ENCODE data around the gene OSBPL7. TPM values are rescaled to one million over a fixed set of nuclear protein-coding genes. Genes with fewer than 3 reads are reported as not detected.

OSBPL7 gene
- total and polyA plus RNA-seq, 8 donors, result 8.4 to 34.7 (median 13.7) TPM

DNA sequence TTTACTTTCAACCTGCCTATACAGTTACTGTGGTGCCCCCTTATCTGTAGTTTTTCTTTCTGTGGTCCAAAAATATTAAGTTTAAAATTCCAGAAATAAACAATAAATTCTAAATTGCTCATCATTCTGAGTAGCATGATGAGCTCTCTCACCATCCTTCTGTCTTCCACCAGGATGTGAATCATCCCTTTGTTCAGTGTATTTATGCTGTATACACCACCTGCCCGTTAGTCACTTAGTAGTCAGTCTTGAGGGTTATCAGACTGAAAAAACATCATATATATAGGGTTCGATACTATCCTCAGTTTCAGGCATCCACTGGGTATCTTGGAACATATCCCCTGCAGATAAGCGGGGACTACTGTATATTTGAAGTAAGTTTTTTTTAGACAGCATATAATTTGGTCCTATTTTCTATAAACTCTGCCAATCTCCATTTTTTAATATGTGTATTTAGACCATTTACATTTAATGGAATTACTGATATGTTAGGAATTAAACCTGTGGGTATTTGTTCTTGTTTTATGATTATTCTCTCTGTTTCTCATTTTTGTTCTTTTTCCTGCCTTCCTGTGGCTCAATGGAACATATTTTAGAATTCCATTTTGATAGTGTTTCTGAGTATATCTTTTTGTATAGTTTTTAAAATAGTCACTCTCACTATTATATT is 57.5 kb downstream of the OSBPL7 start:
- DNase-seq (no peak), ATAC-seq (no peak), FAIRE-seq (no peak)
- no peak overlapping the region for H3K27ac ChIP-seq
- H3K4me3 ChIP-seq, result no peak overlapping the region
- WGBS, 2 donors, result 61 to 71% methylated on average over 3 of the region's 3 CpGs
- intact Hi-C loops (cut with DNase I), result no loop called here
- no peaks in the 10 kb centered on the region for H3K27me3 ChIP-seq
- no peaks in the 10 kb centered on the region for H3K36me3 ChIP-seq
- no peaks in the 10 kb centered on the region for H3K4me1 ChIP-seq
- TF ChIP-seq, protein P1, sequence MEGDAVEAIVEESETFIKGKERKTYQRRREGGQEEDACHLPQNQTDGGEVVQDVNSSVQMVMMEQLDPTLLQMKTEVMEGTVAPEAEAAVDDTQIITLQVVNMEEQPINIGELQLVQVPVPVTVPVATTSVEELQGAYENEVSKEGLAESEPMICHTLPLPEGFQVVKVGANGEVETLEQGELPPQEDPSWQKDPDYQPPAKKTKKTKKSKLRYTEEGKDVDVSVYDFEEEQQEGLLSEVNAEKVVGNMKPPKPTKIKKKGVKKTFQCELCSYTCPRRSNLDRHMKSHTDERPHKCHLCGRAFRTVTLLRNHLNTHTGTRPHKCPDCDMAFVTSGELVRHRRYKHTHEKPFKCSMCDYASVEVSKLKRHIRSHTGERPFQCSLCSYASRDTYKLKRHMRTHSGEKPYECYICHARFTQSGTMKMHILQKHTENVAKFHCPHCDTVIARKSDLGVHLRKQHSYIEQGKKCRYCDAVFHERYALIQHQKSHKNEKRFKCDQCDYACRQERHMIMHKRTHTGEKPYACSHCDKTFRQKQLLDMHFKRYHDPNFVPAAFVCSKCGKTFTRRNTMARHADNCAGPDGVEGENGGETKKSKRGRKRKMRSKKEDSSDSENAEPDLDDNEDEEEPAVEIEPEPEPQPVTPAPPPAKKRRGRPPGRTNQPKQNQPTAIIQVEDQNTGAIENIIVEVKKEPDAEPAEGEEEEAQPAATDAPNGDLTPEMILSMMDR (IDR thresholded peaks at IDR 0.05), result no peak
- no peaks in the 10 kb centered on the region for H3K9me3 ChIP-seq

DNA sequence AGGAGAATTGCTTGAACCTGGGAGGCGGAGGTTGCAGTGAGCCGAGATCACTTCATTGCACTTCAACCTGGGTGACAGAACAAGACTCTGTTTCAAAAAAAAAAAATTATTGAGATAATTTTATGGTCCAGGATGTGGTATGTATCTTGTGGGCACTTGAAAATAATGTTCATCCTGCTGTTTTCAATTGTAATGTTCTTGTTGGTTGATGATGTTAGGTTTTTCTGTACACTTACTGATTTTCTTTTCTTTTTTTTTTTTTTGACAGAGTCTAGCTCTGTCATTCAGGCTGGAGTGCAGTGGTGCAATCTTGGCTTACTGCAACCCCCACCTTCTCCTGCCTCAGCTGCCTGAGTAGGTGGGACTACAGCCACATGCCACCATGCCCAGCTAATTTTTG is 58.9 kb downstream of the OSBPL7 start:
- intact Hi-C loops (cut with DNase I), result no loop called here
- Histone ChIP-seq H3K27me3 (no peaks in the 10 kb centered on the region), H3K27ac (no peak overlapping the region), H3K36me3 (no peaks in the 10 kb centered on the region), H3K9me3 (no peaks in the 10 kb centered on the region), H3K4me3 (no peak overlapping the region), H3K4me1 (no peaks in the 10 kb centered on the region)
- TF ChIP-seq, protein P1 (IDR thresholded peaks at IDR 0.05), result no peak
- FAIRE-seq, result no peak
- ATAC-seq, result no peak
- WGBS, 2 donors, result 81 to 90% methylated on average over 2 of the region's 2 CpGs
- no peak for DNase-seq

DNA sequence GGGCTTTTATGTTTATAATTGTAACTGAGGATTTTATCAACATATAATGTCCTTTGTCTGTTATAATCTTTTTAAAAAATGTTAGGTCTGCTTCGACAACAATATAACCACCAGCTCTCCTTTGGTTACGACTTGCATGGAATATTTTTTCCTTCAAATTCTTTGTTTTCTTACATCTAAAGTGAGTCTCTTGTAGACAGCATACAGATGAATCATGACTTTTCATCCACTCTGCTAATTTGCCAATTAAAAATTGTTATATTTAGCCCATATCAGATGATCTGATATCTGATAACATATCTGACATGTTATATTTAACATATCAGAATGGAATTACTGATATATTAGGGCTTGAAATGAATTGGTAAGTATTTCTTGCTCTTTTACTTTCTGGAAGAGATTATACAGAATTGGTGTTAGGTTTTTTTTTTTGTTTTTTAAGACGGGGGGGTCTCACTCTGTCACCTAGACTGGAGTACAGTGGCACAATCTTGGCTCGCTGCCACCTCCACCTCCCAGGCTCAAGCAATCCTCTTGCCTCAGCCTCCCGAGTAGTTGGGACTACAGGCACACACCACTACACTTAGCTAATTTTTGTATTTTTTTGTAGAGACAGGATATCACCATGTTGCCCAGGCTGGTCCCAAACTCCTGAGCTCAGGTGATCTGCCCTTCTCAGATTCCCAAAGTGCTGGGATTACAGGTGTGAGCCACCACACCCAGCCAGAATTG is 61.0 kb downstream of the OSBPL7 start:
- Histone ChIP-seq H3K4me1 (no peaks in the 10 kb centered on the region), H3K27ac (no peak overlapping the region), H3K36me3 (no peaks in the 10 kb centered on the region), H3K27me3 (no peaks in the 10 kb centered on the region), H3K4me3 (no peak overlapping the region), H3K9me3 (no peaks in the 10 kb centered on the region)
- DNase-seq (no peak), FAIRE-seq (no peak), ATAC-seq (no peak)
- intact Hi-C loops (cut with DNase I), result no loop called here
- 50 to 55% methylated on average over 5 of the region's 5 CpGs for WGBS, 2 donors
- TF ChIP-seq, protein P1 (IDR thresholded peaks at IDR 0.05), result no peak

DNA sequence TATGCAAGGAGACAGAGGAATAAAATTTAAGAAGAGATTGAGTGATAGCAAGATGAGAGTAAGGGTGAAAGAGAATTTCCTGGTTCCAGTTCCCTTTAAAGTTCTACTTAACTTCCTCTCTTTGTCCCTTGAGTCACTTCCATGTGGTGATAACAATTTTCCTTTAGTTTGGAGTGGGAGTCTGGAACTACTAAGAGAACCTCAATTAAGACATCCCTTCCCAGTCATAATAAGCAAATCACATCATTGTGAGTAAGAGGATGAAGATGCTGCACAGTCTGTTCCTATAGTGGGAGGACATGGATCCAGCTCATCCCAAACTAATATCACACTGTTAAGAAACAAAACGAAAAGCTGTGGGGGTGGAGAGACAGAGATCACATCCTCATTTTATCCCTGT is 64.2 kb downstream of the OSBPL7 start:
- TF ChIP-seq, protein P1 (IDR thresholded peaks at IDR 0.05), result no peak
- Histone ChIP-seq H3K4me3 (no peak overlapping the region), H3K36me3 (no peaks in the 10 kb centered on the region), H3K9me3 (no peaks in the 10 kb centered on the region), H3K27me3 (no peaks in the 10 kb centered on the region), H3K27ac (no peak overlapping the region), H3K4me1 (no peaks in the 10 kb centered on the region)
- intact Hi-C loops (cut with DNase I), result no loop called here
- WGBS, 2 donors, result 24% methylated on average over 1 of the region's 1 CpG
- FAIRE-seq, result no peak
- no peak for DNase-seq
- ATAC-seq, result no peak

Other genes with a start within 250 kb of the OSBPL7 start
- gene KPNB1, start 171.9 kb downstream of the OSBPL7 start, total RNA-seq, result 100 to 1,000 TPM in 5 of 6 donors, 10 to 100 TPM in 1; 91.5 to 126 (median 118) TPM
- 10 to 100 TPM; 18.1 to 36.7 TPM for gene KPNB1, start 171.9 kb downstream of the OSBPL7 start, polyA plus RNA-seq
- gene TBKBP1, start 127.6 kb downstream of the OSBPL7 start, total RNA-seq, result 1 to 10 TPM; 4.7 to 7.0 (median 5.7) TPM
- 10 to 100 TPM; 11.1 to 21.2 TPM for gene TBKBP1, start 127.6 kb downstream of the OSBPL7 start, polyA plus RNA-seq
- under 1 TPM in 5 of 6 donors, not detected in 1; 0.16 to 0.40 (median 0.19) TPM for gene TBX21, start 88.6 kb downstream of the OSBPL7 start, total RNA-seq
- gene TBX21, start 88.6 kb downstream of the OSBPL7 start, polyA plus RNA-seq, result under 1 TPM in 1 of 2 donors, not detected in 1; 0.09 TPM
- gene MRPL10, start 9.7 kb upstream of the OSBPL7 start, total RNA-seq, result 10 to 100 TPM; 16.8 to 35.2 (median 25.1) TPM
- gene MRPL10, start 9.7 kb upstream of the OSBPL7 start, polyA plus RNA-seq, result 10 to 100 TPM; 18.3 to 23.2 TPM
- gene LRRC46, start 9.9 kb upstream of the OSBPL7 start, total RNA-seq, result under 1 TPM; 0.14 to 0.66 (median 0.38) TPM
- 1 to 10 TPM in 1 of 2 donors, under 1 TPM in 1; 0.73 to 1.8 TPM for gene LRRC46, start 9.9 kb upstream of the OSBPL7 start, polyA plus RNA-seq
- 10 to 100 TPM; 12.6 to 24.3 (median 19.0) TPM for gene SCRN2, start 19.5 kb upstream of the OSBPL7 start, total RNA-seq
- 10 to 100 TPM; 50.4 to 56.1 TPM for gene SCRN2, start 19.5 kb upstream of the OSBPL7 start, polyA plus RNA-seq
- under 1 TPM; 0.12 to 0.56 (median 0.22) TPM for gene SP6, start 29.4 kb upstream of the OSBPL7 start, total RNA-seq
- gene SP6, start 29.4 kb upstream of the OSBPL7 start, polyA plus RNA-seq, result under 1 TPM; 0.16 to 0.27 TPM
- gene SP2, start 74.4 kb upstream of the OSBPL7 start, total RNA-seq, result 1 to 10 TPM; 5.2 to 8.8 (median 6.9) TPM
- gene SP2, start 74.4 kb upstream of the OSBPL7 start, polyA plus RNA-seq, result 1 to 10 TPM; 5.5 to 8.5 TPM
- gene PNPO, start 119.8 kb upstream of the OSBPL7 start, total RNA-seq, result 10 to 100 TPM; 13.2 to 23.5 (median 19.6) TPM
- gene PNPO, start 119.8 kb upstream of the OSBPL7 start, polyA plus RNA-seq, result 1 to 10 TPM; 6.5 to 7.6 TPM
- 10 to 100 TPM; 26.6 to 68.6 (median 42.7) TPM for gene PRR15L, start 136.1 kb upstream of the OSBPL7 start, total RNA-seq
- 10 to 100 TPM; 59.9 to 64.9 TPM for gene PRR15L, start 136.1 kb upstream of the OSBPL7 start, polyA plus RNA-seq
- 100 to 1,000 TPM; 134 to 234 (median 165) TPM for gene CDK5RAP3, start 149.3 kb upstream of the OSBPL7 start, total RNA-seq
- 1,000 to 10,000 TPM; 1,052 to 1,312 TPM for gene CDK5RAP3, start 149.3 kb upstream of the OSBPL7 start, polyA plus RNA-seq
- gene COPZ2, start 216.0 kb upstream of the OSBPL7 start, total RNA-seq, result 10 to 100 TPM in 2 of 6 donors, 1 to 10 TPM in 4; 6.3 to 10.8 (median 8.6) TPM
- gene COPZ2, start 216.0 kb upstream of the OSBPL7 start, polyA plus RNA-seq, result 1 to 10 TPM; 9.7 to 9.8 TPM
- gene NFE2L1, start 226.6 kb upstream of the OSBPL7 start, total RNA-seq, result 10 to 100 TPM; 27.4 to 74.0 (median 44.5) TPM
- gene NFE2L1, start 226.6 kb upstream of the OSBPL7 start, polyA plus RNA-seq, result 10 to 100 TPM; 40.9 to 47.2 TPM